Renal pelvis (tissue), 4 donors: Measurements from ENCODE around the gene TMIE. TPM values are rescaled to one million over a fixed set of nuclear protein-coding genes. Genes with fewer than 3 reads are reported as not detected.
"Not testable (repeated sequence)": the region's sequence is repeated elsewhere in the genome, so short reads cannot be mapped to it uniquely, and the experiment has no call there.

Source experiments
- DNase-seq: peaks from one replicate; pipeline ENCODE4 v3.0.0-alpha.2; 2013
- polyA plus RNA-seq, 3 donors: library from polyadenylated mRNA; unstranded; fragments of 120-200 nt; gene quantifications; one replicate each; pipeline ENCODE4 v1.2.1, GENCODE V29; 2013; ENCODE audit not compliant: insufficient read length in 3 of 3

TMIE gene
- polyA plus RNA-seq, 3 donors = 0.90 to 1.3 (median 0.95) TPM

GRCh38 chr3:46682974-46683373, 18.2 kb upstream of the TMIE start:
- DNase-seq = no peak

GRCh38 chr3:46684891-46685290, 16.3 kb upstream of the TMIE start:
- DNase-seq = no peak

- DNase-seq = no peak
These were observed 15.7 kb upstream of the TMIE start for GRCh38 chr3:46685446-46685845.

GRCh38 chr3:46690798-46691197, 10.4 kb upstream of the TMIE start:
- no peak for DNase-seq

- no peak for DNase-seq
These were observed 8.6 kb upstream of the TMIE start for GRCh38 chr3:46692566-46692990.

GRCh38 chr3:46693038-46693891, 7.9 kb upstream of the TMIE start, which contains the start of gene ALS2CL:
Gene ALS2CL, minus strand, starts transcription at chr3:46693679. Its CDS starts 4,239 bp downstream, at chr3:46689440.
- no peak for DNase-seq

GRCh38 chr3:46693892-46694226, 7.3 kb upstream of the TMIE start:
- DNase-seq = no peak

GRCh38 chr3:46694520-46694919, 6.7 kb upstream of the TMIE start:
- DNase-seq = no peak

GRCh38 chr3:46695177-46695961, 5.8 kb upstream of the TMIE start:
- no peak for DNase-seq

- DNase-seq = no peak
These were observed 5.0 kb upstream of the TMIE start for GRCh38 chr3:46695962-46696894.

GRCh38 chr3:46699676-46700523, 1.3 kb upstream of the TMIE start:
- no peak for DNase-seq

- DNase-seq = peak; percentile 63
These were observed 420 bp upstream of the TMIE start for GRCh38 chr3:46700772-46701171.

- DNase-seq = no peak
These were observed 1.2 kb downstream of the TMIE start for GRCh38 chr3:46702246-46703012.

GRCh38 chr3:46703013-46703520, 1.9 kb downstream of the TMIE start:
- no peak for DNase-seq

- not testable (repeated sequence) for DNase-seq
These were observed 3.2 kb downstream of the TMIE start for GRCh38 chr3:46704346-46704745.

- peak; percentile 63 for DNase-seq
These were observed 3.9 kb downstream of the TMIE start for GRCh38 chr3:46705022-46705530.

- no peak for DNase-seq
These were observed 4.8 kb downstream of the TMIE start for GRCh38 chr3:46705751-46706552.

GRCh38 chr3:46706771-46707582, 5.8 kb downstream of the TMIE start:
- DNase-seq = no peak
